Hepatic stellate cell (primary cell): Measurements from ENCODE around the gene ADCY5.

Experiments used
- DNase-seq: peaks from one replicate; pipeline ENCODE4 v3.0.0; 2011; ENCODE audit warnings: low spot score

ADCY5 gene

DNA sequence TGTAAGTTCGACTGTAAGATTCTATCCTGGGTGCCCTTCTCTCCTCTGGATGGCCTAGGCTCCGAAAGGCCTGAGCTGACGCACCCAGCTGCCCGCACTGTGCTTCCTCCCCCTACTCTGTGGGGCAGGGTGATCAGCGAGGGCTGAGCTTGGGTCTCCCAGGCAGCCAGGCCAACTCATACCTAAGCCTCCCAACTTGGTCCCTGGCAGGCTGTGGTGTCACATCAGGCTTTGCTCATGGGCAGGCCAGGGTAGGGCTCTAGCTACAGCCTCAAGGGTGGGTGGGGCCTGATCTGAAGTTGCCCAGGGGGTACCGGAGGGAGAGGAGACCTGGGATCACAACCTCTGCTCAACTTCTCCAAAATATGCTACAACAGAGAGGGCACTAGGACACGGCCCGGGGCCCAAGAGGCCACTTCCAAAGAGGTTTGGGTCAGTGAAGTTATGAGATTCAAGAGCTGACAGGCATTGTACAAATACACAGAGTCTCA is 123.1 kb downstream of the ADCY5 start:
- no peak for DNase-seq

- no peak for DNase-seq
Measured at GRCh38 chr3:123324880-123325765, 123.8 kb downstream of the ADCY5 start.

DNA sequence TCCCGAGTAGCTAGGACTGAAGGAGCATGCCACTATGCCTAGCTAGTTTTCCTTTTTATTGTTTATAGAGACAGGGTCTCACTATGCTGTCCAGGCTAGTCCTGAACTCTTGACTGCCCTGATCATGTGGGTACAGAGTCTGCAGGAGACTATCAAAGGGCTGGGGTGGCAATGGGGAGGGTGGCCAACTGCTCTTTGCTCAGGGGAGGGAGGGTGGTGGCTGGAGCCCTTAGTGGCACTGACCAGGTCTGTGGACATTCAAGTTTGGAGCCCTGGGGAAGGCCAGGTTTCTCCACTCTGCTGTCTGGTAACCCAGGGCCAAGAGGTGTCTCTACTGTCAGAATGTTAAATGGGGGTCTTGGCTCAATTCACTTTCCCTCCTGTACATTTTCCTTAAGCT is 125.1 kb downstream of the ADCY5 start:
- DNase-seq: no peak

GRCh38 chr3:123322866-123323265 is 126.0 kb downstream of the ADCY5 start:
- DNase-seq: no peak

- no peak for DNase-seq
Measured at GRCh38 chr3:123321806-123322205, 127.1 kb downstream of the ADCY5 start.

DNA sequence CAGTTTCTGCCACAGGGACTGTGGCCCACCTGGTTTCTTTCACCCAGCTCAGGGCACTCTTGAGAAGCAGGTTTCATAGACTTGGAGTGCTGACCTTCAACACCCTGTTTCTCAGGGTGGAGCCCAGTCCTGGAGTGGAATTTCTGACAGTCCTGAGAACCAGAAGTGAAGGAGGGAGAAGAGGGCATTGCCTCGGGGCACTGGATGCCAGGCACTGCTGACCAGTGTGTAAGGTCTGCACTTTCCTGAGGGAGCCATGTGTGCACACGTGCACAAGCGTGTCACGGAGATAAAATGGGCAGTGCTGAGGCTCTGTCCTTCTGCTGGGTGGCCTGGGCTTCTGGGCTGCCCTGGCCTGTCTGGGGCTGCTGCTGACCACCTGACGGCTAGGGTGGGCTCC is 128.7 kb downstream of the ADCY5 start:
- DNase-seq: no peak

DNA sequence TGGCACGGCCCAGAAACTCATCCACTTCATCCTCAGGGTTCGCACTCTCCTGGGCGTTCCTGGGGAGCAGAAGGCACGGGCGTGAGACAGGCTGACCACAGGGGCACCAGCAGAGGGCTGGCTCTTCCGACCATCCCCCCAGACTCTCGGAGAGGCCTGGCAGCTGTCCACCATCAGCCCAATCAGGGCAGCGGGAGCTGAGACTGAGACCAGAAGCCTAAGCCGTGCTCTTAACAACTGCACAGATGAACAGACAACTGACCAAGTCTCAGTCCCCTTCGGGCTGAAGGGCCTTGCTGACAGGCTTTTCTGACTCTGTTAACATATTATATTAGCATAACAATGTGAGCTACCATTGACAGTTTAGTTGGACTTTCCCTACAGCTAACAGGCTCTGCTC is 129.1 kb downstream of the ADCY5 start:
- DNase-seq: no peak

- no peak for DNase-seq
Measured at GRCh38 chr3:123318374-123318773, 130.5 kb downstream of the ADCY5 start.

GRCh38 chr3:123317716-123318115 is 131.2 kb downstream of the ADCY5 start:
- no peak for DNase-seq

GRCh38 chr3:123315271-123315595 is 133.7 kb downstream of the ADCY5 start:
- DNase-seq: no peak

GRCh38 chr3:123314359-123315270 is 134.3 kb downstream of the ADCY5 start:
- DNase-seq: no peak

DNA sequence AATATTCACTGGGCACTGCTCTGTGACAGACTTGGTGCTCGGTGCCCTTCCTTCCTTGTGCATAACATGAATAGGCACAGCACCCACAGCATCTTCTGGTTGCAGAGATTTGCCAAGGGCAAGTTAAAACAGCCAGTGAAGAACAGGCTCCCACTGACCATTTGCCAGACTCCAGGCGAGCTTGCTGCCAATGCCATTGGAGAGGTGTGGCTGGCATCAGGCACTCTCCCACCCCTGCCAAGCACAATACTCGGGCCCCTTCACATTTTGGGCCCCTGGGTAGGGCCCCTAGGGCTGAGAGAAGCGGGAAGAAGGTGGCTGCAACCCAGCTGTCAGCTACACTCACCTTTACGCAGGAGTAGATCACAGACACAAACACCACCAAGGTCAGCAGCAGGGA is 135.0 kb downstream of the ADCY5 start:
- DNase-seq: no peak

- no peak for DNase-seq
Measured at GRCh38 chr3:123312331-123313265, 136.3 kb downstream of the ADCY5 start.

- no peak for DNase-seq
Measured at GRCh38 chr3:123311201-123311600, 137.7 kb downstream of the ADCY5 start.

DNA sequence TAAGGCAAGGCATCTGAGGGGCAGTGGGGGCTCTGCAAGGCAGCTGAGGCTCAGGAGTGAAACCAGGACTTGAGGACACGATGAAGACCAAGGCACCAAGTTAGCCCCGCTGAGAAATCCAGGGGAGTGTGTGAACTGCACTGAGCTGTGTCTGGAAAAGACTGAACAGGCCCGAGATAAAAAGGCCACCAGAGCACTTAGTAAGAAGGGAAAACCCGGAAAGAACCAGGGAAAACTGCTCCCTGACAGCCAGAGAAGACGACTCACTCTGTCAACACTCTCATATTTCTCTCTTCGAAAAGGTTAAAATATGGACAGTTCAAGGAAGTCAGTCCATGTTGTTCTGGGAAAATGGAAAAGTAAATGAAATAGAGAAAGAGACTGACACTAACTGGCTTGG is 138.1 kb downstream of the ADCY5 start:
- DNase-seq: no peak

DNA sequence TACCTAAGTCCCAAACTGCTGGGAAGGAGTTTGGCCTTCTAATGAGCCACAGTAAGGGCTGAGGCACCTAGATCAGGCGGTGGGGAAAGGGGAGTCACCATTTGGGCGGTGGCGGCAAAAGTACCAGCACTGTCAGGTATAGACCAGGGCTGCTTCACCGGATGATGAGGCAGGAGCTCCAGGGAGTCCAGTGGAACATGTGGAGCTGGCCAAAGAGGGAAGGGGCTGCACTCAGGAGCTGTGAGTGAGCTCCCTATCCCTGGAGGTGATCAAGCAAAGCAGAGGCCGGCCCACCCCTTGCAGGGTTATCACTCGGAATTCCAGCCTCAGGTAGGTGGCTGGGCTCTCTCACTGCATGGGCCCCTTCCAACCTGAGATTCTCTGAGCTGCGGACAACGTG is 138.7 kb downstream of the ADCY5 start:
- DNase-seq: no peak

- DNase-seq: no peak
Measured at GRCh38 chr3:123307064-123307463, 141.8 kb downstream of the ADCY5 start.

GRCh38 chr3:123305192-123305591 is 143.7 kb downstream of the ADCY5 start:
- no peak for DNase-seq

DNA sequence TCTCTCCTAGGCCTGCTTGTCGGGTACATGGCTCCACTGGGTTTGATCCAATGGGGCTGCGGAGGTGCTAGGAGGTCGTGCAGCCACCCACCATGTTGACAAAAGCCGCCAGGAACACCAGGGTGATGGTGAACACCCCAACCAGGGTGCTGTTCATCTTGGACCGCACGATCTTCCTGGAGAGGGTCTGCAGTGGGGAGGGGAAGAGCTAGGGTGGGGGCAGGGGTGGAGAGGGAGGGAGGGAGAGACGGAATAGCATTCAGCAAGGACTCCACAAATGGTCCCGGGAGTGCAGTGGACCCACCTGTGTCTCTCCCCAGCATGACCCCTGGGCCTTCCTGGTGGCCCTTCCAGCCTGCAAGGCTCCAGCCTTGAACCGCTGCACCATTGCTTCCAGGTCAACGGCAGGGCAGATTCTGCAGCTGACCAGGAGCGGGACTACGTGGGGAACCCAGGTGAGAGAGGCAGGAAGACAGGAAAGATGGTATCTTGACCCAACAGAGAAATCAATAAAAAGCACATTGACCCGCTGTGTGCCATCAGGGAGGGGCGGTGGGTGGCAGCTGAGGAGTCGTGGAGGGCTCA is 144.8 kb downstream of the ADCY5 start:
- DNase-seq: no peak

- DNase-seq: no peak
Measured at GRCh38 chr3:123302961-123303360, 145.9 kb downstream of the ADCY5 start.
